ENCODE results near the gene UFD1.

UFD1 gene

GRCh38 chr22:19478901-19479354, at the start of gene UFD1:
UFD1 (minus strand) TSS chr22:19479193; CDS start chr22:19479085, 108 bp downstream.
- DNase-seq: no peak

GRCh38 chr22:19527861-19528417, 48.9 kb upstream of the UFD1 start:
- peak; percentile 75 for DNase-seq

GRCh38 chr22:19527321-19527721, 48.3 kb upstream of the UFD1 start:
- no peak for DNase-seq

GRCh38 chr22:19526702-19527111, 47.7 kb upstream of the UFD1 start:
- no peak for DNase-seq

GRCh38 chr22:19526076-19526701, 47.2 kb upstream of the UFD1 start:
- DNase-seq: no peak

GRCh38 chr22:19525666-19526065, 46.7 kb upstream of the UFD1 start:
- no peak for DNase-seq

- no peak for DNase-seq
These were observed 46.2 kb upstream of the UFD1 start for GRCh38 chr22:19525116-19525660.

GRCh38 chr22:19524170-19525115, 45.5 kb upstream of the UFD1 start, which contains the start of gene CLDN5:
CLDN5 (minus strand) TSS chr22:19524410; CDS start chr22:19524255, 155 bp downstream.
- DNase-seq: no peak

GRCh38 chr22:19523240-19524169, 44.5 kb upstream of the UFD1 start:
- DNase-seq: peak; percentile 15

- DNase-seq: no peak
These were observed 43.9 kb upstream of the UFD1 start for GRCh38 chr22:19522881-19523239.

GRCh38 chr22:19522190-19522880, 43.3 kb upstream of the UFD1 start:
- DNase-seq: no peak

GRCh38 chr22:19520566-19521305, 41.7 kb upstream of the UFD1 start:
- DNase-seq: no peak

- DNase-seq: no peak
These were observed 41.0 kb upstream of the UFD1 start for GRCh38 chr22:19520007-19520406.

GRCh38 chr22:19519041-19519926, 40.3 kb upstream of the UFD1 start:
- DNase-seq: no peak

GRCh38 chr22:19518635-19519034, 39.6 kb upstream of the UFD1 start:
- no peak for DNase-seq

- DNase-seq: no peak
These were observed 39.1 kb upstream of the UFD1 start for GRCh38 chr22:19517919-19518611.

- no peak for DNase-seq
These were observed 38.1 kb upstream of the UFD1 start for GRCh38 chr22:19517171-19517500.

GRCh38 chr22:19516378-19517170, 37.6 kb upstream of the UFD1 start:
- no peak for DNase-seq

All from MV-4-11 (cell line).